MM.1S (cell line): ENCODE measurements around the gene TRMU.

ENCODE experiments used
- EZH2 ChIP-seq: fragments of 300-600 bp; sonication (generic); optimal IDR thresholded peaks from 2 replicates; pipeline ENCODE3; 2017; ENCODE audit warnings: low read depth, mild to moderate bottlenecking, antibody characterized with exemption, low read length, mixed read lengths
- EZH2phosphoT487 ChIP-seq: fragments of 300-600 bp; sonication (generic); IDR thresholded peaks from 2 replicates; pipeline ENCODE4 v1.6.1; 2018; ENCODE audit warnings: antibody characterized with exemption, low read length
- TF ChIP-seq, protein P1 (sequence below): fragments of 300-600 bp; sonication (generic); IDR thresholded peaks from 2 replicates; pipeline ENCODE4 v1.5.1; 2016; ENCODE audit warnings: antibody characterized with exemption, low read length, mixed read lengths

DNA sequence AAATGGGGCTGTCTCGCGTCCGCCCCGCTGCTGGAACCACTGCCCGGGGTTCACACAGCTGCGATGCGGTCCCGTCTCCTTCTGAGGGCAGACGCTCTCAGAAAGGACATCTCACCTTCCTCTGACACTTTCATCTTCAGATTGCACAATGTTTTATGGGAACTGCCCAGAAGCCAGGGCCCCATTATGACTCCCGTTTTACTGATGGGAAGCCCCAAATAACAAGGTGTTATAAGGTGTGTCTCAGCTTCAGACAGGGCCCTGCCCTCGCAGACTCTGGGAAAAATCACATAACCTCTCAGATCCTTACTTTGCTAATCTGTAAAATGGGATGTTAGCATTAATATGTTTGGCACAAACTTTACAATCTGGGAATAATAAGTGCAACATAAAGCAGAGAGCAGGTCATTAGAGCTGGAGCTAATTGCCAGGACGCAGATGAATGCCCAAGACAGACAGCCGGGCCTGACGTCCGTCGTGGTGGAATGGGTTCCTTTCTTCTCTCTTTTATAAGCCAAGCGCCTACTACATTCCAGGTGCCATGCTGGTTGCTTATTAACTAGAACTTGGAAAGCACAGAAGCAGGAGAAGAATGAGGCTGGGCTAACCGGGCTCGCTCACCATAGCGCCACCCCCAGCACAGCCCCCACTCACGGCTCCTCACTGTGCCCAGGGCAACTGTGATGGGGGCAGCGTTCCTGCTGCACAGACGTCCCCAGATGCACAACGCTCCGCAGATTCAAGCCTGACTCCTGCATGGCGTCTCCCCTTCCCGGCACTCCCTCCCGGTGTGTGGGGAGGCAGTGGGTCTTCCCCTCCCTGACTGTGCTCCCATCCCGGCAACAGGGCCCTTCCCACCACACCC lies 43.8 kb downstream of the TRMU start:
- TF ChIP-seq, protein P1, sequence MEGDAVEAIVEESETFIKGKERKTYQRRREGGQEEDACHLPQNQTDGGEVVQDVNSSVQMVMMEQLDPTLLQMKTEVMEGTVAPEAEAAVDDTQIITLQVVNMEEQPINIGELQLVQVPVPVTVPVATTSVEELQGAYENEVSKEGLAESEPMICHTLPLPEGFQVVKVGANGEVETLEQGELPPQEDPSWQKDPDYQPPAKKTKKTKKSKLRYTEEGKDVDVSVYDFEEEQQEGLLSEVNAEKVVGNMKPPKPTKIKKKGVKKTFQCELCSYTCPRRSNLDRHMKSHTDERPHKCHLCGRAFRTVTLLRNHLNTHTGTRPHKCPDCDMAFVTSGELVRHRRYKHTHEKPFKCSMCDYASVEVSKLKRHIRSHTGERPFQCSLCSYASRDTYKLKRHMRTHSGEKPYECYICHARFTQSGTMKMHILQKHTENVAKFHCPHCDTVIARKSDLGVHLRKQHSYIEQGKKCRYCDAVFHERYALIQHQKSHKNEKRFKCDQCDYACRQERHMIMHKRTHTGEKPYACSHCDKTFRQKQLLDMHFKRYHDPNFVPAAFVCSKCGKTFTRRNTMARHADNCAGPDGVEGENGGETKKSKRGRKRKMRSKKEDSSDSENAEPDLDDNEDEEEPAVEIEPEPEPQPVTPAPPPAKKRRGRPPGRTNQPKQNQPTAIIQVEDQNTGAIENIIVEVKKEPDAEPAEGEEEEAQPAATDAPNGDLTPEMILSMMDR, result no peak
- no peak for TF ChIP-seq EZH2
- no peak for TF ChIP-seq EZH2phosphoT487
